ENCODE results near the gene MAB21L4.

The MAB21L4 gene

GRCh38 chr2:240886023-240886565 lies 9.9 kb downstream of the MAB21L4 start:
- TF ChIP-seq CTCF (IDR thresholded peaks at IDR 0.05; ENCODE audit: borderline replicate concordance, control extremely low read depth, extremely low read depth, insufficient read depth, missing control alignments), result no peak
- no peak for DNase-seq (ENCODE audit: low spot score)
- in situ Hi-C loops (cut with MboI; ENCODE audit: low sequenced_read_pairs, unreplicated experiment), result no loop called here

- DNase-seq (ENCODE audit: low spot score), result no peak
- in situ Hi-C loops (cut with MboI; ENCODE audit: low sequenced_read_pairs, unreplicated experiment), result no loop called here
- TF ChIP-seq CTCF (IDR thresholded peaks at IDR 0.05; ENCODE audit: borderline replicate concordance, control extremely low read depth, extremely low read depth, insufficient read depth, missing control alignments), result no peak
These were observed 10.4 kb downstream of the MAB21L4 start for GRCh38 chr2:240885566-240885965.

GRCh38 chr2:240884745-240885144 lies 11.2 kb downstream of the MAB21L4 start:
- DNase-seq (ENCODE audit: low spot score), result no peak
- in situ Hi-C loops (cut with MboI; ENCODE audit: low sequenced_read_pairs, unreplicated experiment), result no loop called here
- TF ChIP-seq CTCF (IDR thresholded peaks at IDR 0.05; ENCODE audit: borderline replicate concordance, control extremely low read depth, extremely low read depth, insufficient read depth, missing control alignments), result no peak

GRCh38 chr2:240884221-240884620 lies 11.7 kb downstream of the MAB21L4 start:
- DNase-seq (ENCODE audit: low spot score), result no peak
- no peak for TF ChIP-seq CTCF (IDR thresholded peaks at IDR 0.05; ENCODE audit: borderline replicate concordance, control extremely low read depth, extremely low read depth, insufficient read depth, missing control alignments)
- in situ Hi-C loops (cut with MboI; ENCODE audit: low sequenced_read_pairs, unreplicated experiment), result no loop called here

GRCh38 chr2:240881913-240882312 lies 14.0 kb downstream of the MAB21L4 start:
- no peak for DNase-seq (ENCODE audit: low spot score)
- in situ Hi-C loops (cut with MboI; ENCODE audit: low sequenced_read_pairs, unreplicated experiment), result no loop called here
- TF ChIP-seq CTCF (IDR thresholded peaks at IDR 0.05; ENCODE audit: borderline replicate concordance, control extremely low read depth, extremely low read depth, insufficient read depth, missing control alignments), result no peak

GRCh38 chr2:240879105-240879504 lies 16.9 kb downstream of the MAB21L4 start:
- in situ Hi-C loops (cut with MboI; ENCODE audit: low sequenced_read_pairs, unreplicated experiment), result no loop called here
- no peak for TF ChIP-seq CTCF (IDR thresholded peaks at IDR 0.05; ENCODE audit: borderline replicate concordance, control extremely low read depth, extremely low read depth, insufficient read depth, missing control alignments)

More at GRCh38 chr2:240879105-240879504, 16.9 kb downstream of the MAB21L4 start:
- DNase-seq (ENCODE audit: low spot score), result no peak
